GM12872 (cell line): ENCODE data around the gene GALNT9.

ENCODE experiments used
- CTCF ChIP-seq: IDR thresholded peaks from 3 replicates; pipeline ENCODE4 v1.5.1; 2011; ENCODE audit warnings: low read depth, mild to moderate bottlenecking, low read length, moderate library complexity; ENCODE audit not compliant: insufficient read depth

The GALNT9 gene

GRCh38 chr12:132166801-132167591 lies 162.4 kb downstream of the GALNT9 start:
- no peak for TF ChIP-seq CTCF

- no peak for TF ChIP-seq CTCF
Measured at GRCh38 chr12:132166093-132166492, 163.3 kb downstream of the GALNT9 start.

- no peak for TF ChIP-seq CTCF
Measured at GRCh38 chr12:132165584-132165983, 163.8 kb downstream of the GALNT9 start.

GRCh38 chr12:132164426-132164825 lies 165.0 kb downstream of the GALNT9 start:
- TF ChIP-seq CTCF, result no peak

DNA sequence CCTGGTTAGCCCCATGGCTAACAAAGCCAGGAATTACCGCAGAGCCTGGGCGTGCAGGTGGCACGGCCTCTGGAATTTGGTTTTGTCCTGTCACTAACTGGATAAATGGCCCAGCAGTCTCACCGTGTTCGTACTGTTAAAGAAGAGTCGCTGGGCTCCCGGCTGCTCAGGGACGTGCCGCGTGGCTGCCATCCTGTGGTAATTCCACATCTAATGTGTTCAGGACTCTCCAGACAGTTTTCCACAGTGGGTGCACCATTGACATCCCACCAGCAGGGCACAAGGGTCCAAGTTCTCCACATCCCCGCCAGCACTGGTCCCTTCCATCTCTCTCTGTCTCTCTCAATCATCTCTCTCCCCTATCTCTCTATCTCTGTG lies 165.5 kb downstream of the GALNT9 start:
- no peak for TF ChIP-seq CTCF

DNA sequence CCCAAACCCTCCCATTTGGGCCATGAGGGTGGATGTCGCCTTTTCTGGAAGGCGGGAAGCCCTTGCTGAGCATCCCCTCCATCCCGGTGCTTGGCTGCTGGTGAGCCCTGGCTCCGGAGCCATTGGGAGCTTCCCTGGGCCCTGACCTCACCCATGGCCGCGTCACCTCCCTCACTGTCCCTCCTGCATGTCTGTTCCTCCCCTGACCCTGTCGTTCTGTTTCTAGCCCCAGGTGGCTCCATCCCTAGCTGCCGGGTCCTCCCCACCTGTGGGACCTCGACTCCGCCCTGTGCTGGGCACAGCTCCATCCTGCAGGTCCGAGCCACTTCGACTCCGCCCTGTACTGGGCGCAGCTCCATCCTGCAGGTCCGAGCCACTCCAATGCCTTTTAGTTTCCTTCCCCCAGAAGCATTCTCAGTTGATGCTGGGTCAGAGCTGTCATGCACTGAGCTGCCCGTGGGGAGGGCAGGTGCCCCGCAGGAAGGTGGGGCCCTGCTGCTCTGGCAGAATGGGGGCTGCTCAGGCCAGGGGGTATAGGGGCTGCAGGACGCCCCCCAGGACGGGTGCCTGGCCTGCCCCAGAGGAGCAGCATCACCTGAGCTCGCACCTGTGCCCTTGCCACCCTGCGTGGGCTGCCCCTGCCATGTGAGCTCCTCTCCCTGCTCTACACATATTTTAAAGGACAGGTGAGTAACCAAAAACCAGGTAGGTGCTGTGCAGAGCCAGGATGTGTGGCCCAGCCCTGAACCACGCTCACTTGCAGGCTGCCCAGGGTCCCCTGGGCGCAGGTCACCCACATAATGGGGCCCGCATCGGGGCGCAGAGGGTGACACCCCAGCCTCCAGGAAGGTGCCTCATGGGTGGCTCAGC lies 166.1 kb downstream of the GALNT9 start:
- TF ChIP-seq CTCF, result no peak

- no peak for TF ChIP-seq CTCF
Measured at GRCh38 chr12:132162508-132163031, 166.8 kb downstream of the GALNT9 start.
